CD4-positive, alpha-beta T cell treated with Interleukin-17A for 4 hours (primary cell): ENCODE measurements around the gene CROT.
A peak's percentile ranks its signal among the peaks of the same experiment; 100 is the strongest.

Experiments
- DNase-seq: peaks from one replicate; pipeline ENCODE4 v3.0.0-alpha.2; 2020; ENCODE audit warnings: mixed read lengths

The CROT gene

GRCh38 chr7:87345166-87345927, at the start of gene CROT:
Gene CROT, plus strand, starts transcription at chr7:87345664. Its CDS starts 3,405 bp downstream, at chr7:87349069.
- peak; percentile 97 for DNase-seq

GRCh38 chr7:87300756-87301155, 44.7 kb upstream of the CROT start:
- no peak for DNase-seq

- no peak for DNase-seq
Observed at GRCh38 chr7:87310790-87311419, 34.6 kb upstream of the CROT start.

- peak; percentile 75 for DNase-seq
Observed at GRCh38 chr7:87312215-87312865, 33.1 kb upstream of the CROT start.

- no peak for DNase-seq
Observed at GRCh38 chr7:87316097-87316700, 29.3 kb upstream of the CROT start.

GRCh38 chr7:87316846-87317552, 28.5 kb upstream of the CROT start:
- no peak for DNase-seq

- no peak for DNase-seq
Observed at GRCh38 chr7:87317691-87318245, 27.7 kb upstream of the CROT start.

- DNase-seq: peak; percentile 4
Observed at GRCh38 chr7:87318741-87319140, 26.7 kb upstream of the CROT start.

GRCh38 chr7:87319154-87319581, 26.3 kb upstream of the CROT start:
- peak; percentile 38 for DNase-seq

- no peak for DNase-seq
Observed at GRCh38 chr7:87322912-87323311, 22.6 kb upstream of the CROT start.

- DNase-seq: no peak
Observed at GRCh38 chr7:87325576-87326370, 19.7 kb upstream of the CROT start.

GRCh38 chr7:87328281-87328680, 17.2 kb upstream of the CROT start:
- DNase-seq: no peak

GRCh38 chr7:87330316-87330715, 15.1 kb upstream of the CROT start:
- DNase-seq: no peak

- DNase-seq: no peak
Observed at GRCh38 chr7:87330942-87331341, 14.5 kb upstream of the CROT start.

GRCh38 chr7:87331687-87332252, 13.7 kb upstream of the CROT start:
- no peak for DNase-seq

GRCh38 chr7:87332321-87332720, 13.1 kb upstream of the CROT start:
- no peak for DNase-seq

- no peak for DNase-seq
Observed at GRCh38 chr7:87336136-87336535, 9.3 kb upstream of the CROT start.

GRCh38 chr7:87337331-87337730, 8.1 kb upstream of the CROT start:
- no peak for DNase-seq

GRCh38 chr7:87339373-87339897, 6.0 kb upstream of the CROT start:
- DNase-seq: no peak

- DNase-seq: no peak
Observed at GRCh38 chr7:87341441-87341840, 4.0 kb upstream of the CROT start.

- no peak for DNase-seq
Observed at GRCh38 chr7:87342231-87342630, 3.2 kb upstream of the CROT start.
